Progenitor cell of endocrine pancreas (in vitro differentiated cells): Measurements from ENCODE around the gene PFDN1. TPM values are rescaled to one million over a fixed set of nuclear protein-coding genes. Genes with fewer than 3 reads are reported as not detected.
A peak's percentile ranks its signal among the peaks of the same experiment; 100 is the strongest.

Experiments used
- DNase-seq: peaks from one replicate; pipeline ENCODE4 v3.0.0; 2021; ENCODE audit warnings: low spot score; ENCODE audit not compliant: unreplicated experiment
- H3K27ac Mint-ChIP-seq: 2 replicates; pipeline ENCODE4 v1.8.0; 2021; ENCODE audit warnings: mild to moderate bottlenecking, moderate library complexity, mixed read lengths
- H3K27me3 Mint-ChIP-seq: 2 replicates; pipeline ENCODE4 v1.8.0; 2021; ENCODE audit warnings: mixed read lengths
- H3K36me3 Mint-ChIP-seq: 2 replicates; pipeline ENCODE4 v1.8.0; 2022; ENCODE audit warnings: mixed read lengths; ENCODE audit not compliant: insufficient read depth
- H3K4me1 Mint-ChIP-seq: 2 replicates; pipeline ENCODE4 v1.8.0; 2021; ENCODE audit warnings: low read depth, mixed read lengths
- H3K4me3 Mint-ChIP-seq: 2 replicates; pipeline ENCODE4 v1.8.0; 2021; ENCODE audit warnings: low read depth, mild to moderate bottlenecking, moderate library complexity, mixed read lengths
- H3K9me3 Mint-ChIP-seq: 2 replicates; pipeline ENCODE4 v1.8.0; 2021; ENCODE audit warnings: low read depth, mixed read lengths
- CTCF ChIP-seq: fragments of 200-600 bp; sonication (generic); IDR thresholded peaks from one replicate; pipeline ENCODE4 v1.5.0; 2021; ENCODE audit warnings: antibody characterized with exemption, mild to moderate bottlenecking; ENCODE audit not compliant: unreplicated experiment
- total RNA-seq: library from RNA; stranded (reverse); gene quantifications from 2 replicates; pipeline ENCODE4 v1.2.1, GENCODE V29; 2021

PFDN1 gene
- total RNA-seq, 1 donor from 2014 or later = 65.1 TPM

DNA sequence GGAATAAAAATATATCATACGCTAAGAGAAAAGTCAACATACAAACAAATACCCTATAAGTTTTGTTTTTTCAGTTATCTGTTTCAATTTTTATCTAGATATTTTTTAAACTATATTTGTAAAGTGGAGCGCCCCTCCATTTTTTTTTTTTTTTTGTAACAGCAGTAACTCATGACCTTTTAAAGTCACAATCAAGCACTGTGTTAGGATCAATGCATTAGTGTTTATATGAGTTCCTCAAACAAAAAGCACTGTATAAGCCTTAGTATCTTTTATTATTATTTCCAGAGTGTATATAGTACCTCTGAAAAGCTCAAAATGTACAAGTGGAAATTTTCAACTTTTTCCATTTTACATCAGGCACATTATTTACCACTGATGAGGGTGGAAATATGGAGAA is 20.6 kb downstream of the PFDN1 start:
- peaks cover 9% of the 10 kb centered on the region for H3K36me3 Mint-ChIP-seq
- peaks cover 8% of the 10 kb centered on the region for H3K4me1 Mint-ChIP-seq
- H3K27ac Mint-ChIP-seq = no peak overlapping the region
- H3K9me3 Mint-ChIP-seq = no peaks in the 10 kb centered on the region
- TF ChIP-seq CTCF = no peak
- no peak overlapping the region for H3K4me3 Mint-ChIP-seq
- DNase-seq = no peak
- H3K27me3 Mint-ChIP-seq = no peaks in the 10 kb centered on the region

DNA sequence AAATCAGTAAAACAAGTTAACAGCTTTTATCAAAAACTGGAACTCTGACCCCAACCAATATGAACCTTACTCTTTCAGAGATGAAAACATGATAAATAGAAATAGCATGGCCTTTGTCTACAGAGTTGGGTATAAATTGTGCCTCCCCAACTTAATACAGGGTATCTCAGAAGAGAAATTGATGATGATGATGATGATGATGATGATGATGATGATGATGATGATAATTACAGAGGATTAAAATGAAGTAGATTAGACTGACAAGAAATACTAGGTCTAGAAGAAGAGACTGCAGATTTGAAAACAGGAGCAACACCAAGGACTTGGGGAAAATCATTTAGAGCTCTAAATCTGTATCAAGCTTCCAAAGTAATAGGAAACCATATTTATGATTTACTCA is 27.1 kb downstream of the PFDN1 start:
- H3K36me3 Mint-ChIP-seq = peaks cover 19% of the 10 kb centered on the region
- TF ChIP-seq CTCF = no peak
- H3K4me1 Mint-ChIP-seq = no peaks in the 10 kb centered on the region
- H3K4me3 Mint-ChIP-seq = no peak overlapping the region
- H3K9me3 Mint-ChIP-seq = no peaks in the 10 kb centered on the region
- H3K27me3 Mint-ChIP-seq = no peaks in the 10 kb centered on the region
- H3K27ac Mint-ChIP-seq = no peak overlapping the region
- DNase-seq = no peak

- H3K9me3 Mint-ChIP-seq = no peaks in the 10 kb centered on the region
- no peak overlapping the region for H3K27ac Mint-ChIP-seq
- no peaks in the 10 kb centered on the region for H3K4me1 Mint-ChIP-seq
- no peak for DNase-seq
- no peak for TF ChIP-seq CTCF
- no peaks in the 10 kb centered on the region for H3K27me3 Mint-ChIP-seq
- peaks cover 18% of the 10 kb centered on the region for H3K36me3 Mint-ChIP-seq
- no peak overlapping the region for H3K4me3 Mint-ChIP-seq
Observed at GRCh38 chr5:140273401-140273877, 29.5 kb downstream of the PFDN1 start.

GRCh38 chr5:140270008-140270407 is 32.9 kb downstream of the PFDN1 start:
- no peak overlapping the region for H3K4me3 Mint-ChIP-seq

DNA sequence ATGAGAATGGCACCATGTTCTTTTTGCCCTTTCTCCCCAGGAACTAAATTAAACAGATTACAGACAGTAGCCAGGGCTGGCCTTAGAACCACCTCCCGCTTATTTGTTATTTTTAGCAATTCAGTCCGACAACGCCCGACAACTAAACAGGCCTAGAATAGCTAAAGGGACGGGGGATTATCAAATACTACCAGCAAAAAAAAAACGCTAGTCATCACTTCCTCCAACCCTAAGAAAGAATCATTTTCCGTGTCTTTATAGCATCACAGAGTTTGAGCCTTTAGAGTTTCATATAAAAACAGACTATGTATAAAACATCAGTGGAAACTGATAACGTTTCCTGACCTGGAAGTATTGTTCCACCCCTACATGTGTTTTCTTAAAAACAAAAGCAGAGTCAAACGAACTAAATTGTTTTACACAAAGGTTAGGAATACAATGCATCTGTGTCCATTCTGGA is 35.3 kb downstream of the PFDN1 start:
- no peak for TF ChIP-seq CTCF
- Mint-ChIP-seq H3K4me1 (peaks cover 39% of the 10 kb centered on the region), H3K27ac (peak overlapping the region; percentile 95), H3K27me3 (no peaks in the 10 kb centered on the region), H3K9me3 (no peaks in the 10 kb centered on the region), H3K36me3 (peaks cover 5% of the 10 kb centered on the region), H3K4me3 (no peak overlapping the region)
- no peak for DNase-seq

More at GRCh38 chr5:140270008-140270407, 32.9 kb downstream of the PFDN1 start:
- Mint-ChIP-seq H3K27me3 (no peaks in the 10 kb centered on the region), H3K36me3 (peaks cover 5% of the 10 kb centered on the region), H3K9me3 (no peaks in the 10 kb centered on the region), H3K4me1 (peaks cover 29% of the 10 kb centered on the region), H3K27ac (no peak overlapping the region)
- DNase-seq = no peak
- no peak for TF ChIP-seq CTCF
